HG03196 (cell line): ENCODE measurements around the gene MIF4GD.
A peak's percentile ranks its signal among the peaks of the same experiment; 100 is the strongest.
"Not testable (repeated sequence)": the region's sequence is repeated elsewhere in the genome, so short reads cannot be mapped to it uniquely, and the experiment has no call there.

Experiments
- ATAC-seq: cut with Tn5 transposase; IDR thresholded peaks from one replicate; pipeline ENCODE4 v1.9.1; 2021; ENCODE audit not compliant: unreplicated experiment

The MIF4GD gene, protein sequence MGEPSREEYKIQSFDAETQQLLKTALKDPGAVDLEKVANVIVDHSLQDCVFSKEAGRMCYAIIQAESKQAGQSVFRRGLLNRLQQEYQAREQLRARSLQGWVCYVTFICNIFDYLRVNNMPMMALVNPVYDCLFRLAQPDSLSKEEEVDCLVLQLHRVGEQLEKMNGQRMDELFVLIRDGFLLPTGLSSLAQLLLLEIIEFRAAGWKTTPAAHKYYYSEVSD

DNA sequence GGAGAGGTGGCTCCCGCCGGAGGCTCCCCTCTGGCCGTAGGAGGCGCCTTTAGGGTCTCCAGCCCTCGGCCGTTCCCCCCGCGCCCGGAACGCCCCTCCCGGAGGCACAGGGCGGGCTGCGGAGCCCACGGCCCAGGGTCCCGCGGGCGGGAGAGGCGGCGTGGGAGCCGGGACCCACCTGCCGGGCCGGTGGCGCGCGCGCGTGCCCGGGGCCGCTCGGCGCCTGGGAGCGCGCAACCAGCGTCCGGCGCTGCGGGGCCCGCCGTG lies at the start of gene MIF4GD:
Gene MIF4GD, minus strand, starts transcription at position 266 of the 267 bp plus-strand sequence. CDS start 1,036 bp downstream, outside the sequence.
- ATAC-seq: no peak

DNA sequence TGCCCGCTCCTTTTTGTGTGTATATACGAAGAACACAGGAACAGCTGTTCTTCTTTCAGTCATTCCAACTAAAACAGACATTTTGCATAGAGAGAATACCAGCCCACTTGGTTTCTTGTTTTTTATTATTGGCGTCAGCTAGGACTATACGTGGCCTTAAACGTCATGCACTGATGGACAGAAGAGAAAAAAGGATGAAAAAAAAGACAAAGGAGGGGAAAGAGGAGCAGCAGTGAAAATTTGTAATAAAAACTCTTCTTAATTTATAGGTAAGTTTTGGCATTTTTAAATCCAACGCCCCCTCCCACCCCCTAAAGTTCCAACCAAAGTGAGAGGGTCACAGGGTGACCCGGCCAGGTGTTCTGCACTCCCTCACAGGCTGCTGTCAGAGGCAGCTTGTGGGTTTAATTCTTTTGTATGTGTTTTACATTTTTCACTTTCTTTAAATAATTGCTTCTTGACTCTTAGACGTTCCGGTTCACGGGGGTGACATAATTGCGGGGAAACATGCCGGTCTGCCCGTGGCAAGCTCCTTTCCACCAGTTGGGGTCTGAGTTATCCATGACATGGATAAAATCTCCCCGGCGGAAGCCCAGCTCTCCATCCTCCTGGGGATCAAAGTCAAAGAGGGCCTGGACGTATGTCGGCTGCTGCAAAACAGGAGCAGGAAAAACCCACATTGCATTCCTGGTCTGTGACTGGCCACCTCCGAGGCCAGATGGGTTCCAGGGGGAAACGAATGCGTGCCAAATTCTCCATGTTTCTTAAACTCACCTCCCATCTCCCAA lies 49.1 kb upstream of the MIF4GD start:
- ATAC-seq: no peak

DNA sequence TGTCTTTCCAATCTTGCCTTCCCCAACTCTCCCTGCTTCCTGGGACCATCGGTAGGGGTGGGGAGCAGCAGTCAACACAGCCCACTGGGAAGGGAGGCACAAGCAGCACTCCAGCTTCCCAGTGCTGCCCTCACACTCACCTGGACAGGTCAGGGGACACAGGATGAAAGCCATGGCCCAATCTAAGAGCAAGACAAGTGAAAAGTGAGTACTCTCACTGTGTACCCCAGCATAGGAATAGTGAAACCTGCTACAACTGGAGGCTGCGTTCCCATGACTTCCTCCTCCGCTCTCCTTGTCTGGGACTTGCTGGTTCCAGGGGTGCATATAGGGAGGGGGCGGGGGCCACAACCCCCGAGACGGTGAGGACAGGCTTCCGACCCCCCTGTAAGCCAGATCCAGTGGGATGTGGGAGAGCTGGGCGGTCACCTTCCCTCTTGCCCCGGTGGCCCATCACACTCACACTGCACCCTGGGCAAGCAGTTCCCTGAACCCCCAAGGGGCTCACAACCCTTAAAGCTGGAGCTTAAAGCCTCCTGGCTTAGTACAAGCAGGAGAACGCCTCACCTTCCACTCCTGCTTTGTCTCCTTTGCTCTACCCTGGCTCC lies 47.7 kb upstream of the MIF4GD start:
- ATAC-seq: no peak

DNA sequence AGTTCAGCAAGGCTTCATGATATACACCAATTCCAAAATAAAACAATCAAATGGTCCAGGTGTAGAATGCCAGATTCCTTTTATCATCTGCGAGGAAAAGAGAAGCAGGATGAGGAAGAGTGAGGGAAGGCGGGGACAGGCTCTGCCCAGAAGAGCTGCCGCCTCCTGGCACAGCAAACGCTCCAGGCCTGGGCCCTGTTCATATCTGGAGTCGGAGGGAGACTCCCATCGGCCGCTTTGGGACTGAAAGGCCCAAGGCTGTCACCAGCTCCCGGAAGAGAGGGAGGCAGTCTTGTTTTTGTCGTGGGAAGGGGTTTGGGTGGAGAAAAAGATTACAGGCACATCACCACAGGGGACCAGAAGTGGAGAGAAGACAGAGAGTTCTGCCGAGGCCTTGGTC lies 47.2 kb upstream of the MIF4GD start:
- ATAC-seq: no peak

DNA sequence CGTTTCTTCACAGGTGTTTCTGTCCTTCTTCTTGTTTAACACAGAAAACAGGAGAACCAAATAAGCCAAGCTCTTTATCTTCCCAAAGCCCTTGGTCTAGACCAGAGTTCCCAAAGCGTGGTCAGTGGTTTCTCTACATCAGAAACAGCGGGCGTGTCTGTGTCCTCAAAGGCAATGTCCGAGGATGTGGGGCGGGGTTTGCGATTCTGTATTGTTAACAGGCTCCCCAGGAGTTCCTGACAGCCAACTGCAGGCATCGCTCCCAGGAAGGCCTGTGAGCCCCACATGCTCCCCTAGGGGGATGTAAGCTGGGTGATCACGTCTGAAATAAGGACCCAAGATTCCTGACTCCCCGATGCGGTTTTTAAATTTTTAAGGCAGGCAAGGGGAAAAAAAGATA lies 46.6 kb upstream of the MIF4GD start:
- ATAC-seq: no peak

DNA sequence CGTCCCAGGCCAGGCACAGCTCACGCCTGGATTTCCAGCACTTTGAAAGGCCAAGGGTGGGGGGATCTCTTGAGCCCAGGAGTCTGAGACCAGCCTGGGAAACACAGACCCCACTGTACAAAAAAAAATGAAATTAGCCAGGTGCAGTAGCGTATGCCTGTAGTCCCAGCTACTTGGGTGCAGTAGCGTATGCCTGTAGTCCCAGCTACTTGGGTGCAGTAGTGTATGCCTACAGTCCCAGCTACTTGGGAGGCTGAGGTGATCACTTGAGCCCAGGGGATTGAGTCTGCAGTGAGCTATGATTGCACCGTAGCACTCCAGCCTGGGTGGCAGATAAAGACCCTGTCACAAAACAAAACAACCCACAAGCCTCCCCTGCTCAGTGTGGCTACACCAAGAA lies 45.2 kb upstream of the MIF4GD start:
- no peak for ATAC-seq

DNA sequence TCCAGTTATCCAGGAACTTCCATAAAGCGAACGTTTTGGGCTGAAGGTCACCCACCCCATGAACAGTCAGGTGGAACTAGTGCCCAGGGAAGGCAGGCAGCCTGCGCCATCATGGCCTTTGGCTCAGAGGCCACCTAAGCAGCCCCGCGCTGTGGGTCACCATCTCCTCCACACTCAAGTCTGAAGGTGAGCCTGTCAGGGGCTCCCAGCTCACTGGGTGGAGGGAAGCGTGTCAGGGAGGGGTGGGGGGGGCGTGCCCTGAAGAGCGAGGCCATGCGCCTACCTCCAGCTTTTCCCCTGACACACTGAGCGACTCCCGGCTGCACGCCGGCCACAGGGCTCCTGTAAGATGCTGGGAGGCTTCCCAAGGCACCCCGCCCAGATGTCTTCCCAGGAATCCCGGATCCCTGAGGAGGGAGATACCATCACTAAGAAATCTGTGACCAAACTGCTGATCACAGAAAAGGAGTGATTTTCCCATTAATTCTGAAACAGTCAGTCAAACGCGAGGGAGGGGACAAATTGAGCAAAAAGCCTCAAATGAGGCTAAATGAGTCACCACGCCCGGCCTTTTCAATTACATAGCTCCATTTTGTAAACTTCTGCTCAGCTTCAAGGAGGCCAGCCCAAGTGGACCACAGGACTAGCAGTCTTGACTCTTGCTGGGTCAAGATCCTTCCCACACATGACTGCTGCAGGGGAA lies 44.7 kb upstream of the MIF4GD start:
- ATAC-seq: no peak

DNA sequence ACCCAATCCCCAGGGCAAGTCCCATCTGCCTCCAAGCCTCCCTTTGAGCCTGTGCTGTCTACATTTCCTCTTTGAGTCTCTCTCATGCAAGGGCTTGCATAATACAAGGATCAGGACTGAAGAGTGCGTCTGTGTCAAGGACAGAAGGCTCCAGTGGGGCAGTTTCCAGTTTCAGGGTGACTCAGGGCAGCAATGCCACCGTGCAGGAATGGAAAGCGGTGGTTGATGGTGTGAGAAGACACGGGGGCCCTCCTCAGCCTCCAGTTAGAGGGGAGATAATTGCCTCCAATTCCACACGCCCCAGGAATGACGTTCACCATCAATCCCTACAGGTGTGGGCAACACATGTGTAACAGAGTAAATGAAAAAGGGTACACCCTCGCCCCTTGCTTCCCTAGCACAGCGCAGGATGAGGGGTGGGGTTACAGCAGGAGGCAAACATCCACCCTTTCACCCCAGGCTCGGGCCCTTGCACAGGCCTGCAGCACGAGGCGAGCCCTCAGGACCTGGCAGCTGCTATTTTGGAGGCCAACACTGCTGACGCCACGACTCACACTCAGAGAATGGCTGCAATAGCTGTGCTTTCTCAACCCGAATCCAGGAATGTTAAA lies 43.0 kb upstream of the MIF4GD start:
- ATAC-seq: no peak

DNA sequence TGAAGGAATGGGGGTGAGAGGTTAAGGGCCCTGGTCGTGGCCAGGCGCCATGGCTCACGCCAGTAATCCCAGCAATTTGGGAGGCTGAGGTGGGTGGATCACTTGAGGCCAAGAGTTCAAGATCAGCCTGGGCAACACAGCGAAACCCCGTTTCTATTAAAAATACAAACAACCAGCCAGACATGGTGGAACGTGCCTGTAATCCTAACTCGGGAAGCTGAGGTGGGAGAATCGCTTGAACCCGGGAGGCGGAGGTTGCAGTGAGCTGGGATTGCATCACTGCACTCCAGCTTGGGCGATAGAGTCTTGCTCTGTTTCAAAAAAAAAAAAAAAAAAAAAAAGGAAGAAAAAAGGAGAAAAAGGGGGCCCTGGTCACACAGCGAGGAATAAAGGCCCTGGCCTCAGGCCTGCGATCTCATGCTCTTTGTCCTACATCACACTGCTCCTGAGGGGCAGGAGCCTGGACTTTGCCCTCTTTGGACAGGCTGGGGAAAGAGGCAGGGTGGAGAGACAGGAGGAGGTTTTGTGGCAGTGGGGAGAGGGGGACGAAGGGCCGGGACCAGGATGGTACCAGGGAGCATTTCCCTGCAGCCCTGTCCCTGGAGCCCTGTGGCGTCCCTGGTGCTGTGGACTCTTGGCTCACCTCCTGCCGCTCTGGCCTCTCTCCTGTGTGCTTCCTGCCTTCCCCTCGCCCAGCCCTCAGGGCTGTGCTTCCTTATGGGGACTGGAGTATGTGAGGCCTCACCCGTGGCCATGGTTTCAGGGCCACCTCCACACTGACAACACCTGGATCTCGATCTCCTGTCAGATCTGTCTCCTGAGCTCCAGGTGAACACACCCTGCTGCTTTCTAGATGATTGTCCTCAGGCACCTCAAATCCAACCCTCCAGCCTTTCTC lies 38.0 kb upstream of the MIF4GD start:
- no peak for ATAC-seq

DNA sequence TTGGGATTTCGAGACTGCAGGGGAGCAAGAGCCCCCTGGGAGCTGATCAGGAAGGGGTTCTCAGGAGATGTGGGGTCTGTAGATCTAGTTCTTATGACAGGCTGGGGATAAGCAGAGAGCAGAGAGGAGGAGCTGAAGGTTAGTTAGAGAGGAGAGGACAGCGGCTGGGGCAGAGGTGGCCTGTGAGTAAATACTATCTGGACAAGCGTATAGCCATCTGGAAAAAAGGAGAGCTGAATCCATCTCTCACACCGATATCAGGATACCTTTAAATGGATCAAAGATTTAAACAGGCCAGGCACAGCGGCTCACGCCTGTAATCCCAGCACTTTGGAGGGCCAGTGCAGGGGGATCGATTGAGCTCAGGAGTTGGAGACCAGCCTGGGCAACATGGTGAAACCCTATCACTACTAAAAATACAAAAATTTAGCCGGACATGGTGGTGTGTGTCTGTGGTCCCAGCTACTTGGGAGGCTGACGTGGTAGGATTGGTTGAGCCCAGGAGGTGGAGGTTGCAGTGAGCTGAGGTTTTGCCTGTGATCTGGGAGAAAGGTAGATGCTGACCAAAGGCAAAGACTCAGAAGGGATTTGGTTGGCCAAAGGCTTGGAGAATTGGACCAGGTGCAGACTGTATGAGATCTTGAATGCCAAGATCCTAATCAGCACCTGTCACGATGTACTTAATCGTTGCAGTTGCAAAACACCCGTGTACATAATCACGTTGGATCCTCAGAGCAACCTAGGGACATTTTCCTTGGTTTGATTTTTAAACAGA lies 37.1 kb upstream of the MIF4GD start:
- ATAC-seq: no peak

DNA sequence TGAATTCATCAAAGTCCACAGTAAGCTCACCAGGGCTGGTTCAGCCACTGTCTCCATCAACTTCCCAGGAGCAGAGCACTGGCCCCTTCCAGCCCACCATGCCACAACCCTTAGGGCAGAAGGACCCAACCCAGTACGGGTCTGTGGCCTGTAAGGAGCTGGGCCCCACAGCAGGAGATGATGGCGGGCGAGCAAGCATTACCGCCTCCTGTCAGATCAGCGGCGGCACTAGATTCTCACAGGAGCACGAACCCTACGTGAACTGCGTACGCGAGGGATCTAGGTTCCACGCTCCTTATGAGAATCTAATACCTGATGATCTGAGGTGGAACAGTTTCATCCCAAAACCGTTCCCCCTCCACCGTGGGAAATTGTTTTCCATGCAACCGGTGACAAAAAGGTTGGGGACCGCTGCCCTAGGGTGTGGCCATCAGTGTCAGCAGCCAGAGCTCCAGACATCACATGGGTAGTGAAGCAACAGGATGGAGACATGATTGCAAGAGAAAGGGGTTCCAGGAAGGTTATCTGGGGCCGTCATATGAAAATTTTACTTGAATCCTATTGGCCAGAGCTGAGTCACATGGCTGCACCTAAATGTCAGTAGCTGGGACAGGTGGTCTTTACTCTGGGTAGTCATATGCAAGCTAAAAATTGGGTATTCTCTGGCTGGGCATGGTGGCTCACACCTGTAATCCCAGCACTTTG lies 30.6 kb upstream of the MIF4GD start:
- no peak for ATAC-seq

DNA sequence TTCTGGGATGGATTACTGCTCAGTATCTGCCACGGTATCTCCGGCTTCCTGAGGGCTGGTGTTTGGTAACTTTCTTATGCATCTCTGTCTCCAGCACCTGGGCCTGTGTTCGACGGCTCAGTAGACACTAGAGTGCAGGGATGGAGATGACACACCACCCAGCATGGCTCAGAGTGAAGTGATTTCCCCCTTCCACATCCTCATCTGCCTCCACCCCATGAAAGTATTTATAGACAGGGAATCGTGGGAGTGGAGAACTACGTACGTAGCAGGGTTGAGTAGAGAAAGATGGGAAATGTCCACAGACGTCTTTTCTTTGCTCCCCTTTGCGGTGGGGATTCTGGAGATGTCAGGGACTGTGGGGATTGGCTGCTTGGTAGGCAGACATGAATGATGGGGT lies 30.0 kb upstream of the MIF4GD start:
- ATAC-seq: no peak

DNA sequence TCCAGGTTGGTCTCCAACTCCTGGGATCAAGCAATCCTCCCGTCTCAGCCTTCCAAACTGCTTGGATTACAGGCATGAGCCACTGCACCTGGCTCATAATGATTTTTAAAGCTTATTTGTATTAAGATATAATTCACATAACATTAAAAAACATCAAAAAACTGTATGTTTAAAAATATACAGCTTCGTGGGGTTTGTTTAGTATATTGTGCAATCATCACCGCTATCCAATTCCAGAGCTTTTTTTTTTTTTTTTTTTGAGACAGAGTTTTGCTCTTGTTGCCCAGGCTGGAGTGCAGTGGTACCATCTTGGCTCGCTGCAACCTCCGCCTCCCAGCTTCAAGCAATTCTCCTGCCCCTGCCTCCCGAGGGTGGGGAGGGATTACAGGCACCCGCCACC lies 29.2 kb upstream of the MIF4GD start:
- no peak for ATAC-seq

DNA sequence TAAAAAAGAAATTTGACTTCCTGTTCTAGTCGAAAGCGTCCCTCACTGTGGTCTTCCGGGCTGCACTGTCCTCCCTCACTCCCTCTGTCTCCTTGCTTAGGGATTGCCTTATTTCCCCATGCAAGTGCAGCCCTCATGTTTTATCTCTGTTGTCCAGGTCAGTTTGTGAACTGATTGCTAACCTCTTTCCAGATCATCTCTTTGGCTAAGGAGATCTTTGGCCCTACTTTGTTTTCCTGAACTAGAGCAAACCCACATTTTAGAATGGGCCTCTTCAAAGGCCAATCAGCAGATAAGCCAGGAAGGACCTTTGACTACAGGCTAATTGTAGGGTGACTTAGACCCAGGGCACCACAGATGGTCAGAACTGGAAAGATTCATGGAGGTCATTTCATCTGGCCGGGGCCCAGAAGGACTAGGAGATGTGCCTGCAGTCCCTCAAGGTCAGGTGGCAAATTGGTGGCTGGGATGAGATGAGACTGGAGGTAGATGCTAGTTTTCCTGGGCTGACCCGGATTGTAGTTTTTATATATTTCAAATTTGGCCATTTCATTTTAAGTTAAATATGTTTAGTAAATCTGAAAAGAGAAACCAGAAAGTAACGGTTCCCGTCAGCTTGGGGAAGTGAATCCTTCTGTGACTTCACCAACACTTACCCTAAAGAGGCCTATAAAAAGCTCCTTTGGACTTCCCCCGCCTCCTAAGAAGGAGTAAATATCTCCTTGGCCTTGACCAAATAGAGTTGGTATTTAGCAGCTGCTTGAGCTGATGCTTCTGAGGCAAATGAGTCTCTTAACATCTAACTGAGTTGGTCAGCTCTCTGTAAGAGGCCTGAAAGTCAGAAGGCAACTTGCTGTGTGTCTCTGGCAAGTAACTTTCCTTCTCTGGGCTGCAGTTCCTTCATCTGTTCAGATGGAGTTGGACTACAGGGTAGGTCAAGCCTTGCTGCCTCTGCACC lies 24.4 kb upstream of the MIF4GD start:
- ATAC-seq: peak; percentile 67

DNA sequence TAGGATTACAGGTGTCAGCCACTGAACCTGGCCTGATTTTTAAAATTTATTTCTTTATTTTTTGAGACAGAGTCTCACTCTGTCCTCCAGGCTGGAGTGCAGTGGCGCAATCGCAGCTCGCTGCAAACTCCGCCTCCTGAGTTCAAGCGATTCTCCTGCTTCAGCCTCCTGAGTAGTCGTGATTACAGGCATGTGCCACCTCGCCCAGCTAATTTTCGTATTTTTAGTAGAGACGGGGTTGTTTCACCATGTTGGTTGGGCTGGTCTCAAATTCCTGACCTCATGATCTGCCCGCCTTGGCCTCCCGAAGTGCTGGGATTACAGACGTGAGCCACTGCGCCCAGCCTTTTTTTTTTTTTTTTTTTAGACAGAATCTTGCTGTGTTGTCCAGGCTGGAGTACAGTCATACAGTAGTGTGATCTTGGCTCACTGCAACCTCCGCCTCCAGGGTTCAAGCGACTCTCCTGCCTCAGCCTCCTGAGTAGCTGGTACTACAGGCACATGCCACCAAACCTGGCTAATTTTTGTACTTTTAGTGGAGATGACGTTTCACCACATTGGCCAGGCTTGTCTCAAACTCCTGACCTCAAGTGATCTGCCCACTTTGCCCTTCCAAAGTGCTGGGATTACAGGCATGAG lies 21.9 kb upstream of the MIF4GD start:
- not testable (repeated sequence) for ATAC-seq

DNA sequence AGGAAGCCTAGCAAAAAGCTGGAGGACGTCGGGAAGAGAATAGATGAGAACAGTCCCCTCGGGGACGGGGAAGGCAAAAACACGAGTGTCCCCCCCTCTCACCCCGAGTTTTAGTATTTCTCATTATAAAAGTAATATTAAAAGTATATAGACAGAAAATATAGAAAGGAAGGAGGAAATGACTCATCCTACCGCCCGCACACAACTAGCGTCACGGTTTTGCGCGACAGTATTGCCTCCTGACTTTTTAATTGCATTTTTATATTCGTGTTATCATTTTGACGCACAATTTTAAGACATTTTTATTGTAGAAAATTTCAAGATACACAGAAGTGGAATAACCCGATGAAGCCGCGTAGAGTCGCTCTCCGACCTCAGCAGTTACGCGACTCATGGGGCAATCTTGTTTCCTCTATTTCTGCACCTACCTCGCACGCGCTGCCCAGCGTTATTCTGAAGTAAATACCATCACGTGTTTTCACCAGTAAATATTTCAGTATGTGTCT lies 18.9 kb upstream of the MIF4GD start:
- peak; percentile 31 for ATAC-seq

DNA sequence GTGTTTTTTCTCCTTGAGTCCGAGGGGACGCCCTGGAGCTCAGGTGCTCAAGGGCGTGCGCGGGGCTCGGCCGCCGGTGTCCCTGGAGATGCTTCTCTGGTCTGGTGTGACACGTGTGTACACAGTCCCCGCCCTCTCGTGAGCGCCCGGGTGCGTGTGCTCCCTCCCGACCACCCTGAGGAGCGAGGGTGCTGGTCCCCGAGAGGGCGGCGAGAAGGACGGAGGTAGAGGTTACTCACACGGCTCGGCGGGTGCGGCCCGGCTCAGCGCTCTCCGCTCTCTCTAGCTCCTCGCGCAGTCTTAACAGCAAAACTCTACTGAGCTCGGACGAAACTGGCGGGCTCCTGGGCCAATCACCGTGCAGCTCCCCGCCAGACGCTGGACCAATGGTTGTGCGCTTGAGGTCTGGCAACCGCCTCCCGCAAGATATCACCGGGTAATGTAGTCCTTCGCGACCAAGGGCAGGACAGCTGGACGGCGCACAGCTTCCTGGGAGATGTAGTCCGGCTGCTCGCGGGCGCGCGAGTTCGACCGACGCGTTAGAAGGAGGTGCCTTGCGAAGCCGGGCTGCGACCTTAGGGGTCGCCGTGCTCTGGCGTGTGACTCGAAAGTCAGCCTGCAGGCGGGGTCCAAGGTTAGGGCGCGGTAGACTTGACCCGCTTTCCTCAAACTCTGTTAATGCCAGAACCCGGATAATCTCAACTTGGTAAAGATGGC lies 18.2 kb upstream of the MIF4GD start, which contains the start of gene SLC25A19:
Gene SLC25A19, minus strand, starts transcription at position 319 of the 717 bp plus-strand sequence. CDS start 2,669 bp downstream, outside the sequence.
- peak; percentile 88 for ATAC-seq
